HG03196 (cell line): ENCODE data around the gene CLIP1.
"Not testable (repeated sequence)": the region's sequence is repeated elsewhere in the genome, so short reads cannot be mapped to it uniquely, and the experiment has no call there.

Experiments used
- ATAC-seq: cut with Tn5 transposase; IDR thresholded peaks from one replicate; pipeline ENCODE4 v1.9.1; 2021; ENCODE audit not compliant: unreplicated experiment

CLIP1 gene

GRCh38 chr12:122421821-122422729, at the start of gene CLIP1:
Gene CLIP1, minus strand, starts transcription at chr12:122422669. Its CDS starts 42,217 bp downstream, at chr12:122380452.
- ATAC-seq, result peak; percentile 54

DNA sequence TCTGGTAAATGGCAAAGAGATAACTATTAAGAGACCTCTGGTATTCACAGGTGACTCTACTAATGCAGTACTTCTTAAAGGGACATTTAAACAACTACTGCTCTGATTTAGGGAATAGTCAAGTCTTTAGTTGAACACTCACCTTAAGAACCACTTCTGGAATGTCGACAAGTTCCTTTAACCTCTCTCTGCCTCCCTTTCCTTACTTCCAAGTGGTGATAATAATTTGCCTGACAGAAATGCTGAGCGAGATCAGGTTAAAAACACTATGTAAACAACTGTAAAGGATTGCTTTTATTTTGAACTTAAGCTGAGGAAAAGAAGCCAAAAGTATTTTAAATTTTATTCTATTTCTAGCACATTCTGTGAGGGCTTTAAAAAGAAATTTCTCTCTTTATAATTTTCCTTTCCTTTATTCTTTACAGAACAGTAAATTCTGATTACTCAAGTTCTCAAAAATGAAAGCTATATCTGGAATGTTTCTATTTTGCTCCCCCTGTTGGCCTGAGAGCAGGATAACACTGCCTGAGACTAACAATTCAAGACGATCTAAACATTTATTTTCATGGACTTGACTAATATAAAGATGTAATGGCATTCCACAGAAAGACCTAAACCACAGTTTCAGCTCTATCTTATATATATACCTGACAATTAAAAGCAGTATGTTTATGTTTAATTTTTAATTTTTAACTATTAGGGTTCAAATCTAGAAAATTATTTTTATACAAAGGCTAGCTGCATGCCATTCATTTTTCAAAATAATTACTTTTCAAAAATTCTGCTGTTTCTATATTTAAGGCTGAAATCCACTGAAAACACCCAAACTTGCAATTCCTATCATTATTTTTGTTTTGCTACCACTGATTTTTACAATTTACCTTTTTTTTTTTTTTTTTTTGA, 49.1 kb upstream of the CLIP1 start:
- ATAC-seq, result no peak

GRCh38 chr12:122470576-122470975, 48.1 kb upstream of the CLIP1 start:
- ATAC-seq, result not testable (repeated sequence)

GRCh38 chr12:122469856-122470255, 47.4 kb upstream of the CLIP1 start:
- ATAC-seq, result not testable (repeated sequence)

- no peak for ATAC-seq
Observed at GRCh38 chr12:122467983-122468382, 45.5 kb upstream of the CLIP1 start.

DNA sequence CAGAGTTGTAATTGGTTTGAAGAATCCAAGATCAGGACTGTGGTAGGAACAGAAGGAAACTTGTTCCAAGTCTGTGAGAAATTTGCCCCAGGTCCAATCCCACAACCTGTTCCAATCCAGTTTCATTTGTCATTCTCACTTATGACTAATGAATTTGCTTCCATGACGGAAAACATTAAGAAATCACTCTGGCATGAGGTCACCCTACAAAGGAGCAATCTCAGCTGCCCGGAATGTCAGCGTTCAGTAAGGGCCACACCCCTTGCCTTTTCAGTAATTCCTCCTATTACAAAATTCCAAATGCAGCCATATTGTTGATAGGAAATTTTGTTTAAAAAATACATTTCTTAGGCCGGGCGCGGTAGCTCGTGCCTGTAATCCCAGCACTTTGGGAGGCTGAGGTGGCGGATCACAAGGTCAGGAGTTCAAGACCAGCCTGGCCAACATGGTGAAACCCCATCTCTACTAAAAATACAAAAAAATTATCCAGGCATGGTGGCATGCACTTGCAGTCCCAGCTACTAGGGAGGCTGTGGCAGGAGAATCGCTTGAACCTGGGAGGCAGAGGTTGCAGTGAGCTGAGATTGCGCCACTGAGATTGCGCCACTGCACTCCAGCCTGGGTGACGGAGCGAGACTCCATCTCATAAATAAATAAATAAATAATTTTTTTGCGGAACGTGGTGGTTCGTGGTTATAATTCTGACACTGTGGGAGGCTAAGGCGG, 42.0 kb upstream of the CLIP1 start:
- ATAC-seq, result not testable (repeated sequence)

- ATAC-seq, result no peak
Observed at GRCh38 chr12:122460641-122461040, 38.2 kb upstream of the CLIP1 start.

GRCh38 chr12:122460061-122460460, 37.6 kb upstream of the CLIP1 start:
- no peak for ATAC-seq

DNA sequence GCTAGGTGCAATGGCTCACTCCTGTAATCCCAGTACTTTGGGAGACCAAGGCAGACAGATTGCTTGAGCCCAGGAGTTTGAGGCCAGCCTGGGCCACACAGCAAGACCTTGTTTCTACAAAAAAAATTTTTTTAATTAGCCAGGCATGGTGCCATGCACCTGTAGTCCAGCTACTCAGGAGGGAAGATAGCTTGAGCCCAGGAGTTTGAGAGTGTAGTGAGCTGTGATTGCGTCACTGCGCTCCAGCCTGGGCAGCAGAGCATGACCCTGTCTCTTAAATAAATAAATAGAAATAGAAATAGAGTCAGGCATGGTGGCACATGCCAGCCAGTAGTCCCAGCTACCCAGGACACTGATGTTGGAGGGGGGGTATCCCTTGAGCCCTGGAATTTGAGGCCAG, 36.7 kb upstream of the CLIP1 start:
- no peak for ATAC-seq

DNA sequence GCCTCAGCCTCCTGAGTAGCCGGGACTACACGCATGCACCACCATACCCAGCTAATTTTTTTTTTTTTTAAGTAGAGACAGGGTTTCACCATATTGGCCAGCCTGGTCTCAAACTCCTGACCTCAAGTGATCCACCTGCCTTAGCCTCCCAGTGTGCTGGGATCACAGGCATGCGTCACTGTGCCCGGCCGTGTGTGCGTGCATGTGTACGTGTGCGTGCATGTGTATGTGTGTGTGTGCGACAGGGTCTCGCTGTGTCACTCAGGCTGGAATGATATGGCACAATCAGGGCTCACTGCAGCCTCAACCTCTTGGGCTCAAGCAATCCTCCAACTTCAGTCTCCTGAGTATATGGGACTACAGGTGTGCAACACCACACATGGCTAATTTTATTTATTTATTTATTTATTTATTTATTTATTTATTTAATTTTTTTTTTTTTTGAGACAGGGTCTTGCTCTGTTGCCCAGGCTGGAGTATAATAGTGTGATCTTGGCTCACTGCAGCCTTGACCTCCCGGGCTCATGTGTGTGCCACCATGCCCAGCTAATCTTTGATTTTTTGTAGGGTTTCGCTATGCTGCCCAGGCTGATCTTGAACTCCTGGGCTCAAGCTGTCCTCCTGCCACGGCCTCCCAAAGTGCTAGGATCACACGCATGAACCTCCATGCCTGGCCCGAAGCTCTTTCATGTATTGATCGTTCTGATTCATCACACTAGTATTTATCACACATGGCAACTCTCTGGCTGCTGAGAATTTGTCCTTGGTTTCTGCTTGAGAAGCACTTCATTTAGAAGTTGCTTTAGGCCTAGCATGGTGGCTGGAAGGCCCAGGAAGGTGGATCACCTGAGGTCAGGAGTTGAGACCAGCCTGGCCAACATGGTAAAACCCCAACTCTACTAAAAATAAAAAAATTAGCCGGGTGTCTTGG, 35.9 kb upstream of the CLIP1 start:
- ATAC-seq, result no peak

DNA sequence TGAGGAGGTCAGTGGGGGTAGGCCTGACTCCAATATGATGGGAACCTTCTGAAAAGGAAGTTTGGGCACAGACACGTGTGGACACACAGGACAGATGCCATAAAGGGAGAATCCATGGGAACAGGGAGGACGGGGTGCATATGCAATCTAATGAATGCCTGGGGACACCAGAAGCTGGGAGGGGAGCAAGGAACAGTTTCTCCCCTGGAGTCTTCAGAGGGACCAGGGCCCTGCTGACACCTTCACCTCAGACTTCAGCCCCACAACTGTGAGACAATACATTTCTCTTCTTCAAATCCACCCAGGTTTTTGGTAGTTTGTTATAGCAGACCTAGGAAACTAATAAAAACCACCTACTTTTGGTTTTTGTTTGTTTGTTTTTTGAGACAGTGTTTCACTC, 35.2 kb upstream of the CLIP1 start:
- ATAC-seq, result no peak

DNA sequence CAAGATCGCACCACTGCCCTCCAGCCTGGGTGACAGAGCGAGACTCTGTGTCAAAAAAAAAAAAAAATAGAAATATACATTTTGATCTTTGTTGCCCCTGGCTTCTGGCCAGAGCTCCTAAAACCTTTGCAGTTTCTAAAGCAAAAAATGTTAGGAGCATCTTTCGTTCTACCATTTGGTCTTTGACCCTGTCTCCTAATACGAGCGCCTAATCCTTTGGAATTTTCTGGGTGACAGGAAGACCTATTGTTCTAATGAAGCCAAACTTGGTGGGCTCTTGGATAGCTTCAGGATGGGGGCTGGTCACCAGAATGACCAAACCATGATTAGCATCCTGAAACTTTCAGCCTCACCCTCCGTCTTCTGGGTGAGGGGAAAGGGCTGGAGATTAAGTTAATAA, 32.3 kb upstream of the CLIP1 start:
- no peak for ATAC-seq

DNA sequence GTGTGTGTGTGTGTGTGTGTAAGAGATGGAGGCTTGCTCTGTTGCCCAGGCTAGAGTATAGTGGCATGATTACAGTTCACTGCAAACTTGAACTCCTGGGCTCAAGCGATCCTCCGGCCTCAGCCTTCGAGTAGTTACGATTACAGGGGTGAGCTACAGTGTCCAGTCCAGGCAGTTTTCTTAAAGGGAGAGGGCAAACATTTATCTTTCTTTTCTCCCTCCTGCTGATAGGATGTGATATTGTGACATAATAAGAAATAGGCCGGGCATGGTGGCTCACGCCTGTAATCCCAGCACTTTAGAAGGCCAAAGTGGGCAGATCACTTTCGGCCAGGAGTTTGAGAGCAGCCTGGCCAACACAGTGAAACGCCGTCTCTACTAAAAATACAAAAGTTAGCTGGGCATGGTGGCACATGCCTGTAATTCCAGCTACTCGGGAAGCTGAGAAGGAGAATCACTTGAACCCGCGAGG, 31.8 kb upstream of the CLIP1 start:
- no peak for ATAC-seq

DNA sequence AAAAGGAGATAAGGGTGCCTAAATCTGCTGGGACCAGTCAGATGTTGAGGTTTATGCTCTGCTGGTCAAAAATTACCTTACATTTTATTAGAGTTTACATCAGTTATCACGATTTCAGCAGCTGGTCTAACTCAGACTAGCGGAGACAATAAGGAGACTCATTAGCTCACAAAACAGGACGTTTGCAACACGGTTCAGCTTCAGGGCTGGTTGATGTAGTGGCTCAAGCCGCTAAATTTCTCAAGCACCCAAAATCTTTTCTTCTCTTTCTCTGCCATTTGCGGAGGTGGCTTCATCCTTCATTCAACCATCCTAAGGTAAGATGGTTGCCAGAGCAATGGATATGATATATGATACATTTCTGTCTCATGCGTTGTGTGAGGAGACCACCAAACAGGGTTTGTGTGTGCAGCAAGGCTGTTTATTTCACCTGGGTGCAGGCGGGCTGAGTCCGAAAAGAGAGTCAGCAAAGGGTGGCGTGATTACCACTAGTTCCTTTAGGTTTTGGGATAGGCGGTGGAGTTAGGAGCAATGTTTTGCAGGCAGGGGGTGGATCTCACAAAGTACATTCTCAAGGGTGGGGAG, 30.3 kb upstream of the CLIP1 start:
- ATAC-seq, result no peak

GRCh38 chr12:122449317-122449716, 26.8 kb upstream of the CLIP1 start:
- no peak for ATAC-seq

DNA sequence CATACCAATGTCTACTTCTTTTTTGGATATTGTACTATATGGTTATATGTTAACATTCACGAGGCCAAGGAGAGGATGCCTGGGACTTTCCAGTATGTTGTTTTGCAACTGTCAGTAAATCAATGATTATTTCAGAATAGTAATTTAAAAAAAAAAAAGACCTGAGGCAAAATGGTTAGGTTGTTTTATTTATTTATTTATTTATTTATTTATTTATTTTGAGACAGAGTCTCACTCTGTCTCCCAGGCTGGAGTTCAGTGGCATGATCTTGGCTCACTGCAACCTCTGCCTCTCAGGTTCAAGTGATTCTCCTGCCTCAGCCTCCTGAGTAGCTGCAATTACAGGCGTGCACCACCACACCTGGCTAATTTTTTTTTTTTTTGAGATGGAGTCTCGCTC, 25.4 kb upstream of the CLIP1 start:
- ATAC-seq, result not testable (repeated sequence)

GRCh38 chr12:122446390-122446789, 23.9 kb upstream of the CLIP1 start:
- not testable (repeated sequence) for ATAC-seq

DNA sequence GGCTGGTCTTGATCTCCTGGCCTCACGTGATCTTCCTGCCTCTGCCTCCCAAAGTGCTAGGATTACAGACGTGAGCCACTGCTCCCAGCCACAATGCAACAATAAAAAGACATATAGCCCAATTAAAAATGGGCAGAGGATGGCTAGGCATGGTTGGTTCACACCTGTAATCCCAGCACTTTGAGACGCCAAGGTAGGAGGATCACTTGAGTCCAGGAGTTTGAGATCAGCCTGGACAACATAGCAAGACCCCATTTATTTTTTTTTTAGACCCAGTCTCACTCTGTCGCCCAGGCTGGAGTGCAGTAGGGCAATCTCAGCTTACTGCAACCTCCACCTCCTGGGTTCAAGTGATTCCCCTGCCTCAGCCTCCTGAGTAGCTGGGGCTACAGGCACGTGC, 21.6 kb upstream of the CLIP1 start:
- not testable (repeated sequence) for ATAC-seq

DNA sequence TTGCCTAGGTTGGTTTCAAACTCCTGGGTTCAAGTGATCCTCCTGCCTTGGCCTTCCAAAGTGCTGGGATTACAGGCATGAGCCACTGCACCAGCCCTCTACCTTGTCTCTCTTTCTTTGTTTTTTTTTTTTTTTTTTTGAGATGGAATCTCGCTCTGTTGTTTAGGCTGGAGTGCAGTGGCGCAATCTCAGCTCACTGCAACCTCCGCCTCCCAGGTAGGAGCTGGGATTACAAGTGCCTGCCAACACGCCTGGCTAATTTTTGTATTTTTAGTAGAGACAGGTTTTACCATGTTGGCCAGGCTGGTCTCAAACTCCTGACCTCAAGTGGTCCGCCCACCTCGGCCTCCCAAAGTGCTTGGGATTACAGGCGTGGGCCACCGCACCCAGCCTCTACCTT, 16.4 kb upstream of the CLIP1 start:
- ATAC-seq, result not testable (repeated sequence)
